HL-60 (cell line): ENCODE data around the gene HYDIN.

ENCODE experiments used
- DNase-seq, 2 experiments: peaks; one replicate each; pipeline ENCODE4 v3.0.0-alpha.2; 2010 to 2020; ENCODE audit warnings: low read depth in 1 of 2, low spot score in 1 of 2
- H3K27ac ChIP-seq: fragments of 250-450 bp; sonication (Bioruptor Pico); replicated peaks from 2 replicates; pipeline ENCODE4 v1.5.1; 2020; ENCODE audit warnings: mild to moderate bottlenecking, moderate library complexity
- H3K27me3 ChIP-seq: fragments of 250-450 bp; sonication (Bioruptor Pico); 2 replicates; pipeline ENCODE4 v1.5.1; 2021; ENCODE audit warnings: mild to moderate bottlenecking, moderate library complexity; ENCODE audit not compliant: insufficient read depth, poor library complexity, severe bottlenecking
- H3K4me3 ChIP-seq: replicated peaks from 2 replicates; pipeline ENCODE4 v1.5.1; 2011; ENCODE audit warnings: mild to moderate bottlenecking, control low read depth, low read length; ENCODE audit not compliant: insufficient read depth
- CTCF ChIP-seq: IDR thresholded peaks from one replicate; pipeline ENCODE4 v1.5.1; 2011; ENCODE audit warnings: low read length, control low read depth, inconsistent platforms; ENCODE audit not compliant: insufficient read depth
- GABPA ChIP-seq: IDR thresholded peaks from 2 replicates; pipeline ENCODE4 v1.6.1; 2012; ENCODE audit warnings: low read depth
- POLR2AphosphoS5 ChIP-seq: IDR thresholded peaks from 2 replicates; pipeline ENCODE4 v1.6.1; 2012; ENCODE audit warnings: low read depth
- REST ChIP-seq: IDR thresholded peaks from 2 replicates; pipeline ENCODE4 v1.6.1; 2012; ENCODE audit warnings: low read depth; ENCODE audit not compliant: insufficient replicate concordance
- SPI1 ChIP-seq: IDR thresholded peaks from 2 replicates; pipeline ENCODE4 v1.6.1; 2012; ENCODE audit warnings: low read depth, mild to moderate bottlenecking, borderline replicate concordance
- long read RNA-seq: library from polyadenylated mRNA; unstranded; transcript quantifications from one replicate; pipeline ENCODE4 v2.0.0, GENCODE V29; 2020

Gene HYDIN
- long read RNA-seq, result 0 reads

- TF ChIP-seq CTCF (no peak), REST (no peak), POLR2AphosphoS5 (no peak)
- no peak for DNase-seq
- Histone ChIP-seq H3K27ac (no peak within 1 kb of the TSS), H3K27me3 (peaks cover 11% of the 10 kb centered on the region), H3K4me3 (no peak within 1 kb of the TSS)
Measured at GRCh38 chr16:71230122-71230845, at the start of gene HYDIN. TSS of gene HYDIN (minus strand) at chr16:71230722. CDS start at chr16:71186895, 43,827 bp downstream.

GRCh38 chr16:71276589-71277334, 46.2 kb upstream of the HYDIN start:
- peaks cover 2% of the 10 kb centered on the region for H3K27me3 ChIP-seq
- H3K27ac ChIP-seq, result no peak overlapping the region
- H3K4me3 ChIP-seq, result no peak overlapping the region
- TF ChIP-seq REST (no peak), GABPA (no peak), POLR2AphosphoS5 (no peak), CTCF (no peak), SPI1 (no peak)
- no peak for DNase-seq

- Histone ChIP-seq H3K27me3 (peaks cover 6% of the 10 kb centered on the region), H3K4me3 (no peak overlapping the region), H3K27ac (no peak overlapping the region)
- TF ChIP-seq GABPA, result no peak
- no peak for TF ChIP-seq SPI1
- no peak for TF ChIP-seq CTCF
- no peak for TF ChIP-seq REST
- TF ChIP-seq POLR2AphosphoS5, result no peak
- no peak for DNase-seq
Measured at GRCh38 chr16:71273384-71273783, 42.9 kb upstream of the HYDIN start.
